GM11168 (cell line): ENCODE measurements around the gene HDAC1.
"Not testable (repeated sequence)": the region's sequence is repeated elsewhere in the genome, so short reads cannot be mapped to it uniquely, and the experiment has no call there.

ENCODE experiments used
- in situ Hi-C: fragments of 300-500 bp; cut with MboI; formaldehyde crosslinking; loops from one replicate; pipeline ENCODE4 v1.12.0; 2022; ENCODE audit warnings: low sequenced_read_pairs; ENCODE audit not compliant: unreplicated experiment

Gene HDAC1

GRCh38 chr1:32341971-32342370 lies 50.1 kb downstream of the HDAC1 start:
- in situ Hi-C loops: no loop called here

- in situ Hi-C loops: no loop called here
Observed at GRCh38 chr1:32342704-32343103, 50.8 kb downstream of the HDAC1 start.

GRCh38 chr1:32345289-32345827 lies 53.5 kb downstream of the HDAC1 start:
- in situ Hi-C loops: no loop called here

- in situ Hi-C loops: no loop called here
Observed at GRCh38 chr1:32346532-32347157, 54.8 kb downstream of the HDAC1 start.

- in situ Hi-C loops: no loop called here
Observed at GRCh38 chr1:32349211-32349708, 57.4 kb downstream of the HDAC1 start.

GRCh38 chr1:32350785-32351398 lies 59.0 kb downstream of the HDAC1 start:
- in situ Hi-C loops: no loop called here

GRCh38 chr1:32351399-32352238 lies 59.7 kb downstream of the HDAC1 start:
- in situ Hi-C loops: no loop called here

GRCh38 chr1:32352239-32352745 lies 60.4 kb downstream of the HDAC1 start:
- in situ Hi-C loops: no loop called here

- in situ Hi-C loops: no loop called here
Observed at GRCh38 chr1:32352831-32353383, 61.0 kb downstream of the HDAC1 start.

- in situ Hi-C loops: no loop called here
Observed at GRCh38 chr1:32353431-32353830, 61.5 kb downstream of the HDAC1 start.

- in situ Hi-C loops: no loop called here
Observed at GRCh38 chr1:32353886-32354570, 62.1 kb downstream of the HDAC1 start.

- in situ Hi-C loops: not testable (repeated sequence)
Observed at GRCh38 chr1:32355778-32356177, 63.9 kb downstream of the HDAC1 start.

- in situ Hi-C loops: no loop called here
Observed at GRCh38 chr1:32356478-32356877, 64.6 kb downstream of the HDAC1 start.

- in situ Hi-C loops: no loop called here
Observed at GRCh38 chr1:32357614-32358013, 65.7 kb downstream of the HDAC1 start.

- in situ Hi-C loops: no loop called here
Observed at GRCh38 chr1:32358435-32358834, 66.6 kb downstream of the HDAC1 start.

- in situ Hi-C loops: no loop called here
Observed at GRCh38 chr1:32361308-32361673, 69.4 kb downstream of the HDAC1 start.

- in situ Hi-C loops: no loop called here
Observed at GRCh38 chr1:32361674-32362473, 70.0 kb downstream of the HDAC1 start.

- in situ Hi-C loops: no loop called here
Observed at GRCh38 chr1:32362474-32363313, 70.8 kb downstream of the HDAC1 start, which contains the start of the genes FAM229A and TSSK3. Gene FAM229A, minus strand, starts transcription at chr1:32362485. Its CDS starts 394 bp downstream, at chr1:32362091. Gene TSSK3, plus strand, starts transcription at chr1:32362539. Its CDS starts 163 bp downstream, at chr1:32362702.
